GM21825 (cell line): ENCODE results near the gene GBE1.

Experiments
- ATAC-seq: cut with Tn5 transposase; IDR thresholded peaks from one replicate; pipeline ENCODE4 v1.9.1; 2021; ENCODE audit warnings: mild to moderate bottlenecking, moderate library complexity; ENCODE audit not compliant: unreplicated experiment

The GBE1 gene

GRCh38 chr3:81632659-81633058 lies 128.8 kb downstream of the GBE1 start:
- ATAC-seq: no peak

GRCh38 chr3:81624756-81625155 lies 136.7 kb downstream of the GBE1 start:
- ATAC-seq: no peak

- ATAC-seq: no peak
These were observed 139.1 kb downstream of the GBE1 start for GRCh38 chr3:81622395-81622794.

GRCh38 chr3:81621277-81621676 lies 140.2 kb downstream of the GBE1 start:
- ATAC-seq: no peak

- ATAC-seq: no peak
These were observed 140.6 kb downstream of the GBE1 start for GRCh38 chr3:81620849-81621248.

GRCh38 chr3:81612768-81613167 lies 148.7 kb downstream of the GBE1 start:
- no peak for ATAC-seq

- ATAC-seq: no peak
These were observed 158.7 kb downstream of the GBE1 start for GRCh38 chr3:81602781-81603180.

GRCh38 chr3:81601707-81602305 lies 159.6 kb downstream of the GBE1 start:
- no peak for ATAC-seq

GRCh38 chr3:81592101-81592500 lies 169.3 kb downstream of the GBE1 start:
- ATAC-seq: no peak

- no peak for ATAC-seq
These were observed 175.5 kb downstream of the GBE1 start for GRCh38 chr3:81585937-81586336.

- ATAC-seq: no peak
These were observed 176.4 kb downstream of the GBE1 start for GRCh38 chr3:81585056-81585455.

GRCh38 chr3:81581966-81582599 lies 179.4 kb downstream of the GBE1 start:
- peak; percentile 69 for ATAC-seq

- ATAC-seq: no peak
These were observed 181.1 kb downstream of the GBE1 start for GRCh38 chr3:81580355-81580754.

GRCh38 chr3:81579744-81580143 lies 181.7 kb downstream of the GBE1 start:
- no peak for ATAC-seq

GRCh38 chr3:81572201-81572756 lies 189.2 kb downstream of the GBE1 start:
- no peak for ATAC-seq

- ATAC-seq: no peak
These were observed 193.1 kb downstream of the GBE1 start for GRCh38 chr3:81568378-81568777.

- ATAC-seq: no peak
These were observed 196.4 kb downstream of the GBE1 start for GRCh38 chr3:81565041-81565440.

- no peak for ATAC-seq
These were observed 203.3 kb downstream of the GBE1 start for GRCh38 chr3:81558106-81558505.

- no peak for ATAC-seq
These were observed 206.6 kb downstream of the GBE1 start for GRCh38 chr3:81554801-81555200.

GRCh38 chr3:81554388-81554787 lies 207.1 kb downstream of the GBE1 start:
- no peak for ATAC-seq

- no peak for ATAC-seq
These were observed 211.0 kb downstream of the GBE1 start for GRCh38 chr3:81550415-81550814.

- no peak for ATAC-seq
These were observed 211.6 kb downstream of the GBE1 start for GRCh38 chr3:81549831-81550230.

- ATAC-seq: no peak
These were observed 212.1 kb downstream of the GBE1 start for GRCh38 chr3:81549388-81549787.
